SK-N-MC (cell line): Measurements from ENCODE around the gene ALX4.

Experiments
- DNase-seq: peaks from one replicate; pipeline ENCODE4 v3.0.0-alpha.2; 2011; ENCODE audit warnings: low read depth, low spot score
- H3K27ac ChIP-seq: fragments of 200-600 bp; sonication (generic); 2 replicates; pipeline ENCODE4 v1.5.1; 2016; ENCODE audit warnings: mixed run types
- H3K36me3 ChIP-seq: fragments of 200-600 bp; sonication (generic); 2 replicates; pipeline ENCODE4 v1.6.1; 2017; ENCODE audit warnings: antibody characterized with exemption, low read length, mixed read lengths; ENCODE audit not compliant: insufficient read depth
- H3K4me3 ChIP-seq: fragments of 200-600 bp; sonication (generic); 2 replicates; pipeline ENCODE4 v1.5.1; 2016
- H3K9ac ChIP-seq: fragments of 200-600 bp; sonication (generic); 2 replicates; pipeline ENCODE4 v1.8.0; 2017; ENCODE audit warnings: mixed run types, mixed read lengths; ENCODE audit not compliant: insufficient read length
- H3K9me3 ChIP-seq: fragments of 200-600 bp; sonication (generic); 2 replicates; pipeline ENCODE4 v1.6.1; 2017; ENCODE audit warnings: low read depth, mild to moderate bottlenecking, antibody characterized with exemption, low read length, moderate library complexity, mixed read lengths
- EZH2 ChIP-seq: fragments of 200-600 bp; sonication (generic); IDR thresholded peaks from one replicate; pipeline ENCODE4 v1.6.1; 2017; ENCODE audit warnings: antibody characterized with exemption
- FOXP2 ChIP-seq: optimal IDR thresholded peaks from 2 replicates; pipeline ENCODE3; 2011; ENCODE audit warnings: mild to moderate bottlenecking, moderate library complexity; ENCODE audit not compliant: insufficient read depth; ENCODE audit errors: extremely low read length, control extremely low read depth
- POLR2AphosphoS5 ChIP-seq: IDR thresholded peaks from 2 replicates; pipeline ENCODE4 v1.6.1; 2012; ENCODE audit warnings: mild to moderate bottlenecking, low read depth, low read length, borderline replicate concordance

The ALX4 gene

DNA sequence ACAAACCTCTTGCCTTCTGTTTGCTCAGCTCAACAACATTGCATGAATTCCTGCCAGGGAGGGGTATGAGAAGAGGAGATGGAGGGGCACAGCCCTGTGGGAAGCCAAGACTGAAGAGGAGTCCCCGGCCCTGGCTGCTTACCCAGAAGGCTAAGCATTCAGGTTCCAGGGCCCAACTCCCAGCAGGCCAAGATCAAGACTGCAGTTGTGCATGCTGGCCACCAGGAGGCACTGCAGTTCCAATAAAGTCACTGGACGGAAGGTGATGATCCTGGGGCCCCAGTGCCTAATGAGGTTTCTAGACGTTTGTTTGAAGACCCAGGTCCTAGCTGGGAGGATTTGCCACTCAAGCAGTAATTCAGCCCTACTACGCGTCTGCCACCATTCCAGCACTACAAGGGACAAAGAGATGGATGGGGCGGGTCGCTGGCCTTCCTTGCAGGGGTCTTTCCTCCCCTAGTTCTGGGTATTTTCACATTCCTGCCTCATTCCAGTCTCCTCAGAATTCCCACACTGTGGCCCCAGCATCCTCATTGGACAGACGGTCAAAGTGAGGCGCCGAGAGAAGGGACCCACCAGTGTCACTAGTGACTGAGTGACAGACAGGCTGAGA is 23.6 kb downstream of the ALX4 start:
- DNase-seq: no peak
- Histone ChIP-seq H3K9me3 (no peaks in the 10 kb centered on the region), H3K9ac (no peak overlapping the region), H3K36me3 (peaks cover 16% of the 10 kb centered on the region; the same call in 1 of the 2 replicates), H3K4me3 (no peak overlapping the region), H3K27ac (no peak overlapping the region)
- no peak for TF ChIP-seq EZH2
- no peak; the same call in 1 of the 2 replicates for TF ChIP-seq POLR2AphosphoS5
- TF ChIP-seq FOXP2: no peak

DNA sequence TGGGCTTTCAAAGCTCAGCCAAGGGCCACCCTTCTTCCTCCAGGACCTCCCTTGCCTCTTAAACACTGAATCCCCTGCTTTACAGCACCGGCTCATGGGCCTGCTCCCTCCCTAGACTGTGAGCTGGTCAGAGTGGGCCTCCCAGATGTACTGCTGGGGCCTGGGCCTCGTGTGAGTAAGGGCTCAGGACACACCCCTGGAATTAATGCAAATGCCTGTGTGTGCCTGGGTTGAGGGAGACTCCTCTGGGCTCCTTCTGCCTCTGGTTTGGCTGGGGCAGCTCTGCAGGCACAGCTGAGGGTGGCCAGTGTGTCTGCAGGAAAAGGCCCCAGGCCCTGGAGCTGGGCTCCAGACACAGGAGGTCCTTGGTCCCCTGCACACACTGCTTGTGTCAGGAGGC is 24.2 kb downstream of the ALX4 start:
- no peak overlapping the region for H3K9ac ChIP-seq
- TF ChIP-seq EZH2 (no peak), POLR2AphosphoS5 (no peak), FOXP2 (no peak)
- H3K9me3 ChIP-seq: no peaks in the 10 kb centered on the region
- H3K36me3 ChIP-seq: peaks cover 20% of the 10 kb centered on the region; the same call in 1 of the 2 replicates
- DNase-seq: no peak
- no peak overlapping the region for H3K4me3 ChIP-seq
- peak overlapping the region; percentile 57; the same call in 1 of the 2 replicates for H3K27ac ChIP-seq

DNA sequence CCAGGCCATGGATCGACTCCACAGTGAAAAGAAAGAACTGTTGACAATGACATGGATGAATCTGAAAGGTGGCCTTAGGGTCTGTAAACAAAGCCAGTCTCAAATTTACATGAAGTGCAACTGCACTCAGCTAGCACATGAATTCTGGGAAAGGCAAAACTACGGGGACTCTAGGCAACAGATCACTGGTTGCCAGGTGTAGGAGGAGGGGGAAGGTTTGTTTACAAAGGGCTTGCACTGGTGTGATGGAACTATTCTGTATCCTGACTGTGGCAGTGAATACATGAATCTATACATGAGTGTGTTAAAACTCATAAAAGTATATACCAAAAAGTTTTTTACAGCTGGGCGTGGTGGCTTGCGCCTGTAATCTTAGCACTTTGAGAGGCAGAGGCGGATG is 27.3 kb downstream of the ALX4 start:
- TF ChIP-seq EZH2: no peak
- TF ChIP-seq FOXP2: no peak
- no peak for TF ChIP-seq POLR2AphosphoS5
- H3K9me3 ChIP-seq: no peaks in the 10 kb centered on the region
- H3K4me3 ChIP-seq: no peak overlapping the region
- H3K9ac ChIP-seq: no peak overlapping the region
- H3K36me3 ChIP-seq: peaks cover 21% of the 10 kb centered on the region; the same call in 1 of the 2 replicates
- H3K27ac ChIP-seq: no peak overlapping the region
- DNase-seq: no peak

DNA sequence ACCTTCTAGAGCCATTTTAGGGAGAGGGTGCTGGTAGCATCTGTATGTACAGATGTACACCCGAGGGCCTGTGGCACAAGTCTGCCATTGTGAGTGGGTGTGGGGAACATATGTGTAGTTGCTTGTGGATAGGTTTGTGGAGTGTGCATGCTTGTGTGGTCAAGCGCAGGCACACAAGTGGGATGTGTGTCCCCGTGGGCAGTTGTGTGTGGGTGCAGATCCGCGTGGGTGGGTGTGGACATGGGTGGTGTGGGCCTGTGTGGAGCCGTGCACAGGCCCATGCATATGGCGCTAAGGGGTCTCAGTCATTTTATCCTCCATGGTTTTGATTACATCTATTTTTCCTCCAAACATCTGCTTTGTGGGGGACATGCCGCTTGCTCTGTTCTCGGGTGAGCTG is 28.8 kb downstream of the ALX4 start:
- TF ChIP-seq POLR2AphosphoS5: no peak
- no peak for TF ChIP-seq EZH2
- TF ChIP-seq FOXP2: no peak
- no peak for DNase-seq
- Histone ChIP-seq H3K4me3 (no peak overlapping the region), H3K27ac (no peak overlapping the region), H3K36me3 (peaks cover 35% of the 10 kb centered on the region; the same call in 1 of the 2 replicates), H3K9ac (no peak overlapping the region), H3K9me3 (no peaks in the 10 kb centered on the region)

DNA sequence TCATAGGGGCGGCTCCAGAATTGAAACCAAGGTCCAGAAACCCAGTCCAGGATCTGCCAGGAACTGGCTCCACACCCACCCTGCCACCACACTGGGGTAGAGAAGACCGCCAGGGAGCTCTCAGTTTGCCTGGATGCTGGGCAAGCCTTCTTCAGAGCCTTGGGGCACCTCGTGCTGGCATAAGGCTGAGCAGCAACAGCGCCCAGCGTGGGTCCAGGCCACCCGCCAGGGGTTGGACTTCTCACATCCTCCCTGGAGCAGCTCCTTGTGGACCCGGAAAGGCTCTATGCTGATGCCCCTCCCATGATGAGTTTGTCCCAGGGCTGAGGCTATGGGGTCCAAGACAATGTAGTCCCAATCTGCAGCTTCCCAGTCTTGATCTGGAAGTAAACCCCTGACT is 29.7 kb downstream of the ALX4 start:
- Histone ChIP-seq H3K36me3 (peaks cover 43% of the 10 kb centered on the region), H3K4me3 (no peak overlapping the region), H3K27ac (no peak overlapping the region), H3K9me3 (no peaks in the 10 kb centered on the region), H3K9ac (no peak overlapping the region)
- no peak for DNase-seq
- no peak for TF ChIP-seq POLR2AphosphoS5
- TF ChIP-seq EZH2: no peak
- TF ChIP-seq FOXP2: no peak

DNA sequence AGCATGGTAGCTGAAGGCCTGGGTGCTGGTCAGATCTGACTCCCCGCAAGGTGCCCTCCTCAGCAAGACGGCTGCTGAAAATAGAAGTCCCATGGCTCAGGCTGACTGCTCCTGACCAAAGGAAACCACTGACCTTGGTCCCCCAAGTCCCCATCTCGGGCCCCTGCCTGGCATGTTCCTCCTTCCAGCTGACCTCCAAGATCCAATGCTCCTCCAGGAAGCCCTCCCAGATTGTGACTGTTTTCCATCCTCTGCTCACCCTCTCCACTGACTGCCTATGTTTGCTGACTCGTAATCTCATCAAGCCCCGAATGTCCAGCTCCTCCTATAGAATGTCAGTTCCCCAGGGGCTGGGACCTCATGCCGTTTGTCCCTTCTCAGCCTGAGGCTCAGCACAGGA is 30.5 kb downstream of the ALX4 start:
- no peak overlapping the region for H3K4me3 ChIP-seq
- no peak overlapping the region for H3K27ac ChIP-seq
- H3K36me3 ChIP-seq: peaks cover 49% of the 10 kb centered on the region
- H3K9me3 ChIP-seq: no peaks in the 10 kb centered on the region
- DNase-seq: no peak
- TF ChIP-seq EZH2 (no peak), FOXP2 (no peak), POLR2AphosphoS5 (no peak)
- H3K9ac ChIP-seq: no peak overlapping the region

DNA sequence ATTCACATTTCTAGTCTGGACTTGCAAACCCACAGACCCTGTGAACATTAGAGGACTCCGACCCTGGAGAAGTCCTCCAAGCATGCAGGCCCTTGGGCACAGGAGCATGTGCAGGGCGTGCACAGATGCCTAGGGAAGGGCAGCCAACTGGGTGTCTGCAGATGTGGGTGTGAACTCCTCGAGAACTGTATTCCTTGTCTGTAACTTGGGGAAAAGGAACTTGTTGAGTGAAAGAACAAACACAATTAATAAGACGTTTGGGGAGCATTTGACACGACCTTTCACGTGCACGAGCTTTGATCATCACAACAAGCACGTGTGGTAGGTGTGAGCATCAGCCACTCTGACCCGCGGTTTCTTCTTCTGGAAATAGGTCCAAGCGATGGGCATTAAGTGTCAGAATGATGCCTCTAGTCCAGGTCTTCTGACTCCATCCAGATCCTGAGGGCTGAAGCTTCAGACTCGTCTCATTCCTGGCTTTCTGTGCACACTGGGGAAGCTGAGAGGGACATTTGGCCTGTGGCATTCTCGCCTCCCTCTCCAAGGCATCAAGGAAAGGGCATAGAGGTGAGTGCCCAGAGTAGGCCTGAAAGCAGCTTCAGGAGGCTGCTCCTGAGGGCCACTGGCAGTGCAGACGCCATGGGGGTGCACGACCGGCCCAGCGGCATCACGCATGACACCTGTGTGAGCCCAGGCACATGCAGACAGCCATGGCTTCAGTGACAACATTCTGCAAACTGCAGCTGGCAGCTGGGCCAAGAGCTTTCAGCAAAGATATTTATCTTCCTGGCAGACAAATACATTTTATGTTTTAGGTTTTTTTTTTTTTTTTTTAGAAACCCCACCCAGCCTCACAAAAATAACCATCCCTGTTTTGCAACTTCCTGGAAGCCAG is 32.5 kb downstream of the ALX4 start:
- TF ChIP-seq EZH2 (no peak), POLR2AphosphoS5 (no peak), FOXP2 (no peak)
- Histone ChIP-seq H3K4me3 (no peak overlapping the region), H3K27ac (no peak overlapping the region), H3K9me3 (no peaks in the 10 kb centered on the region), H3K9ac (no peak overlapping the region), H3K36me3 (peaks cover 66% of the 10 kb centered on the region)
- DNase-seq: no peak

DNA sequence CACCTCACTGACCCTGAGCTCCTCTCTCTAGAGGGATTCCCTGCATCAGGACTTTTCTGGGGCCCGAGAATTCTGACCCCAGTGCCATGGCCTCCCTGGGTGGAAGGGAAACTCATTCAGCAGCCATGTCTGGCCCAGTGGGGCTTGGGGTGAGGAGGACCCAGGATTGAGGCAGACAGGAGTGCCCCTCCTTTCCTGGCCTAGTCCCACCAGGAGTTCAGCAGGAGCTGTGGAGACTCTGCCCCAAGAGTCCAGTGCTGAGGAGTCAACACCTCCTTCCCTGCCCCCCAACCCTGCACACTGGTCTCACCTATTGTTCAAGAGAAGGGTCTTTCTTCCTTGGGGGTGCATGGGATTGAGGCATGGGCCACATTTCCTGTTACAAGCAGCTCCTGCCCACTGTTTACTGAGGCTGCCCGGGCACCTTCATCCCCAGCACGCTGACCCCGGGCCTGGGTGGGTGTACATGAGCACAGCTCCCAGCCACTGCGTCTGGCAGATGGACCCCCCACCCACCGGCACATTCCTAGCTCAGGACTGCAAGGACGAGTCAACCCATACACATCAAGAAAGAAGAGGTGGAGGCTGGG is 33.9 kb downstream of the ALX4 start:
- Histone ChIP-seq H3K36me3 (peaks cover 65% of the 10 kb centered on the region), H3K9me3 (no peaks in the 10 kb centered on the region), H3K4me3 (no peak overlapping the region), H3K27ac (no peak overlapping the region), H3K9ac (no peak overlapping the region)
- no peak for TF ChIP-seq EZH2
- DNase-seq: no peak

DNA sequence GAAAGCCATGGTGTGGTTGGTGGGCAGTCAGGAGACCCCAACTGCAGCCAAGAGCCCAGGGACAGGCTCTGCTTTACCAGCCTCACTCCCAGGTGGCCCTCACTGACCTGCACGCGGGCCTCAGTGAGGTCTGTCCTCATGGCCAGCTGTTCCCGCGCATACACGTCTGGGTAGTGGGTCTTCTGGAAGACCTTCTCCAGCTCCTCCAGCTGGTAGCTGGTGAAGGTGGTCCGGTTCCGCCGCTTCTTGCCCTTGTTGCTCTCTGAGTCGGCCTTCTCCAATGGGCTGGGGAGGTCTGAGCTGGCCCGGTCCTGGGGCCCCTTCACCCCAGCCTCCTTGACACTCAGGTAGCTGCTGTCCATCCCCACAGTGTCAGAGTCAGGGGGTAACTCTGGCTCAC is 34.7 kb downstream of the ALX4 start:
- H3K4me3 ChIP-seq: no peak overlapping the region
- TF ChIP-seq EZH2: no peak
- TF ChIP-seq POLR2AphosphoS5: no peak
- TF ChIP-seq FOXP2: no peak
- H3K9ac ChIP-seq: no peak overlapping the region
- no peaks in the 10 kb centered on the region for H3K9me3 ChIP-seq
- H3K36me3 ChIP-seq: peaks cover 73% of the 10 kb centered on the region
- no peak overlapping the region for H3K27ac ChIP-seq
- no peak for DNase-seq
